ENCODE results near the gene CZIB. TPM values are rescaled to one million over a fixed set of nuclear protein-coding genes. Genes with fewer than 3 reads are reported as not detected.

CZIB gene
- total and polyA plus RNA-seq, 2 of the 13 experiments (the other 11 are each of a cell fraction or from before 2014, with no cell fraction given) = 49.2 to 67.0 TPM

GRCh38 chr1:53220171-53220961, at the start of gene CZIB (continued):
- TF ChIP-seq ELK4 (CRISPR knock-in tag; IDR thresholded peaks at IDR 0.05; ENCODE audit: borderline replicate concordance) (no peak; the same call in 1 of the 2 replicates), ZNF607 (CRISPR knock-in tag; IDR thresholded peaks at IDR 0.05; ENCODE audit: borderline replicate concordance) (peak; percentile 57; the same call in 1 of the 2 replicates), CHCHD3 (CRISPR knock-in tag; IDR thresholded peaks at IDR 0.05) (peak; percentile 95; the same call in 1 of the 2 replicates), NR2F2 (IDR thresholded peaks at IDR 0.05; ENCODE audit: borderline replicate concordance, low read depth) (0 out of 2 replicates have a peak, but pooled peaks have one; percentile 56), ZZZ3 (CRISPR knock-in tag; IDR thresholded peaks at IDR 0.05; ENCODE audit: borderline replicate concordance) (peak; percentile 94), ZNF879 (CRISPR knock-in tag; IDR thresholded peaks at IDR 0.05) (peak; percentile 69; the same call in 1 of the 2 replicates), ZNF253 (CRISPR knock-in tag; IDR thresholded peaks at IDR 0.05; ENCODE audit: borderline replicate concordance) (no peak), PRDM10 (CRISPR knock-in tag; IDR thresholded peaks at IDR 0.05; ENCODE audit: low read depth) (peak; percentile 39; the same call in 1 of the 2 replicates), ZNF280D (CRISPR knock-in tag; IDR thresholded peaks at IDR 0.05) (peak; percentile 87), ZBTB37 (CRISPR knock-in tag; IDR thresholded peaks at IDR 0.05) (0 out of 2 replicates have a peak, but pooled peaks have one; percentile 0), LRRFIP1 (CRISPR knock-in tag; conservative IDR thresholded peaks at IDR 0.05) (no peak; the same call in 1 of the 2 replicates), ZNF468 (CRISPR knock-in tag; IDR thresholded peaks at IDR 0.05) (0 out of 2 replicates have a peak, but pooled peaks have one; percentile 72), IRX3 (CRISPR knock-in tag; IDR thresholded peaks at IDR 0.05; ENCODE audit: borderline replicate concordance, low read depth) (peak; percentile 80; the same call in 1 of the 2 replicates), ZNF766 (CRISPR knock-in tag; IDR thresholded peaks at IDR 0.05; ENCODE audit: borderline replicate concordance) (no peak)

Data from HepG2 (cell line).